Skin epidermis (tissue), 12 donors: ENCODE results near the gene DDX10.
"Not testable (repeated sequence)": the region's sequence is repeated elsewhere in the genome, so short reads cannot be mapped to it uniquely, and the experiment has no call there.

ENCODE experiments used
- H3K27ac ChIP-seq, 21 experiments: fragments of 200-600 bp; sonication (generic) in 11 of 21; one replicate each; pipeline ENCODE4 v1.5.0; 2020; ENCODE audit warnings: mild to moderate bottlenecking in 3 of 21, inconsistent platforms in 2 of 21, moderate library complexity in 2 of 21
- H3K4me3 ChIP-seq, 7 experiments: fragments of 200-600 bp; sonication (generic) in 2 of 7; one replicate each; pipeline ENCODE4 v1.5.0; 2020; ENCODE audit warnings: inconsistent platforms in 2 of 7, mild to moderate bottlenecking in 2 of 7, moderate library complexity in 1 of 7

DDX10 gene

GRCh38 chr11:108802492-108802891 lies 137.6 kb downstream of the DDX10 start:
- H3K27ac ChIP-seq, result no peak overlapping the region
- no peak overlapping the region for H3K4me3 ChIP-seq

GRCh38 chr11:108803776-108804175 lies 138.9 kb downstream of the DDX10 start:
- no peak overlapping the region for H3K4me3 ChIP-seq
- no peak overlapping the region for H3K27ac ChIP-seq

DNA sequence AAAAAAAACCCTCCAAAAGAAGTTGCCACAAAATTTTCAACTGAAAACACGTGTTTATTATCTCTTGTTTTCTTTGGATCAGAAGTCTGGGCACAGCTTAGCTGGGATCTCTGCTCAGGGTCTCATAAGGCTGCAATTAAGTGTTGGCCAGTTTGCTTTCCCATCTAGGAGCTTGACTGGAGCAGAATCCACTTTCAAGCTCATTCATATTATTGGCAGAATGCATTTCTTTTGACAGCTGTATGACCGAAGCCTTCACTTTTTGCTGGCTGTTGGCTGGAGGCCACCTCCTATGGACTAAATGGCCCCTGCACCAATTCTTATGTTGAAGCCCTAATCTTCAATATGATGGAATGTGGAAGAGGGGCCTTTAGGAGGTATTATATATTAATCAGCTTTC lies 139.6 kb downstream of the DDX10 start:
- no peak overlapping the region for H3K4me3 ChIP-seq
- no peak overlapping the region for H3K27ac ChIP-seq

GRCh38 chr11:108805030-108805429 lies 140.2 kb downstream of the DDX10 start:
- Histone ChIP-seq H3K27ac (no peak overlapping the region), H3K4me3 (no peak overlapping the region)

DNA sequence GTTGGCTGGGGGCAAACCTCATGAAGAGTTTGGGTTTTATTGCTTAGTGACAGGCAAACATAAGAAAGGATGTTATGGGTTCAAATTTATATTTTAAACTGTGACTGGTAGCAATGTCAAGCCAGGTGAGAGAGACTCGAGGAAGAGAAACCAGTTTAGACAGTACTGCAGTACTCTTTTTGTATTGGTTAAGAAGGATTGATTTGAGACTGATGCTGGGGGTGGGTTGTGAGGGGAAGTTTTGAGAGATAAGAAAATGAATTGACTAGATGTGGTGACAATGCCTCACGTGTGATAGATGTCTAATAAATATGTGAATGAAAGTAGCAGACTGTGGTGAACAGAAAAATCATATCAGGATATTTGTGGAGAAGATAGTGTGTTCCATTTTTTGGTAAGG lies 142.4 kb downstream of the DDX10 start:
- H3K27ac ChIP-seq, result no peak overlapping the region
- no peak overlapping the region for H3K4me3 ChIP-seq

- no peak overlapping the region for H3K4me3 ChIP-seq
- H3K27ac ChIP-seq, result no peak overlapping the region
Measured at GRCh38 chr11:108813086-108813485, 148.2 kb downstream of the DDX10 start.

DNA sequence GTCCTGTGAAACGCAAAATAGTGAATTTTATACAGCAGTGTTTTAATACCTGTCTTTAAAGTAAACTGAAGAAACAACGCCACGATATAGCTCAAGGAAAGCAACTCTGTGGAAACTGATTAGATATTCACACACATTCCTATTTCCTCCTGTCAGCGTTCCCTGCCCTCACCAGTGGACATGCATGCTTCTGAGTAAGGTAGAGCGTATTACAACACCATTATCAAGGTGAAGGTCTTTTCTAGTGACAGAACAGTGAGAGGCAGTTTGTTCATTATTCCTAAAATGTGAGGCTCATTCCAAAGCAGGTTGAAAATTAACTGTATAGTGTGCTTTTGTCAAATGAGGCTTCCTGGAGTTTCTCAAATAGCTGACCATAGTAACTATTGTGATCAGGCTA lies 153.1 kb downstream of the DDX10 start:
- Histone ChIP-seq H3K27ac (no peak overlapping the region), H3K4me3 (no peak overlapping the region)

DNA sequence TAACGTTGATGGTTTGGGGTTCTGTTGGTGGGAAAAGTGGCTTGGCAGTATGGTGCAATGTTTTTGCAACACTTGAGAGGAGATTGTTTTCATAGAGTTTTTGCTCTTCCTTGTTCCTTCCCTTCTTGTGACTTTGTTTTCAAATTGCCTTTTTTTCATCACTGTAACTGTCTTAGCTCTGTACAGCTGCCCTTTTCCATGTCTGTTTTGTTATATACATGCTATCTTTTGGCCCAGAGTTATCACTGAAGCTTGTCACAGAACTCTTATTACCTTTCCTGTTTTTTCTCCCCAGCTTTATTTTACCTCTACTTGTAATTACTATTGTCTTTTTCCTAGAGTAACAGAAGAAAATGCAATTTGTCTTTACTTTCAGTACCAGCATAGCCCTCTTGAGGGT lies 154.1 kb downstream of the DDX10 start:
- H3K4me3 ChIP-seq, result no peak overlapping the region
- H3K27ac ChIP-seq, result no peak overlapping the region

DNA sequence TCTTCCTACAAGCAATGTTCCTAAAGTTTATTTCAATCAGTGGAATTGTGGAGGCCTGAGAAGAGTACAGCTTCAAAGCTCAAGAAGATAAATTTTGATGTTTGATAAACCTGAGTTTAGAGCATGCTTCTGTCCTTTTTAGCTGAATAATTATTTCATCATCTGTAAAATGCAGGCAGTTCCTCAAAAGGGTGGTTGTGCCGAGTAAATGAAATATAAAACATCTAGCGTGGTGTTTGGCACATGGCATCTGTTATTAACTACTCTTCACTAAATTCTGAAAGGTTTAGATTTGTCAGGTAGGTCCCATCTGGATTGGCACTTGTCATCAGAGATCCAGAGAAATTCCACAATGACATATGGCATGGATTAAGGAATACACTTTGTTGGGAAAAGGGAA lies 155.1 kb downstream of the DDX10 start:
- H3K27ac ChIP-seq, result no peak overlapping the region

DNA sequence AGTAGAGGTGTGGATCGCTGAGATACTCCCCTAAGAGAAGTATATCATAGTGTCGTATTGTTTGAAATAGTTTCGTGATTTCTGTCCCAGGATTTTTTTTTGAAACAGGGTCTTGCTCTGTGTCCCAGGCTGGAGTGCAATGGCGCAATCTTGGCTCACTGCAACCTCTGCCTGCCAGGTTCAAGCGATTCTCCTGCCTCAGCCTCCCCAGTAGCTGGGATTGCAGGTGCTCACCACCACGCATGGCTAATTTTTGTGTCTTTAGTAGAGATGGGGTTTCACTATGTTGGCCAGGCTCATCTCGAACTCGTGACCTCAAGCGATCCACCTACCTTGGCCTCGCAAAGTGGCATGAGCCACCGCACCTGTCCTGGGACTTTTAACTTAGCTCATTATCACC lies 159.1 kb downstream of the DDX10 start:
- H3K4me3 ChIP-seq, H3K27ac ChIP-seq: not testable (repeated sequence)

More for the DNA sequence above, 155.1 kb downstream of the DDX10 start:
- no peak overlapping the region for H3K4me3 ChIP-seq

- no peak overlapping the region for H3K4me3 ChIP-seq
Measured at GRCh38 chr11:108824545-108824944, 159.7 kb downstream of the DDX10 start.

GRCh38 chr11:108825381-108825780 lies 160.5 kb downstream of the DDX10 start:
- Histone ChIP-seq H3K27ac (no peak overlapping the region), H3K4me3 (no peak overlapping the region)

More at GRCh38 chr11:108824545-108824944, 159.7 kb downstream of the DDX10 start:
- H3K27ac ChIP-seq, result no peak overlapping the region

DNA sequence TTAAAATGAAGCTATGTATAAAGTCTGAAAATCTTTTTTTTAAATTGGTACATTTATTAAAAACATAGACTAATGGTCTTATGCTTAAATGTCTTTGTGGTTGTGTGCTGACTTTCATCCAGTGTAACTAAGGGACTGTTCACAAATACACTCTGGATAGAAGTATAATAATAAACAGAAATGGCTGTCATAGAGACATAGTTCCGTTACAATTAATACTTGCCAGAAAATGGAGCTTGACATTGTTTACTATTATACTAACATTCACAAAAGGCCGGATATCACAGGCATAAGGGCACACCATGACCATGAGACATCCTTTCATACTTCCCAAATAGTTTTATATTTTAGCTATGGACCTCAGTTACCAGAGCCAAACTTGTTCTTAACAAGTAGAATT lies 161.3 kb downstream of the DDX10 start:
- H3K4me3 ChIP-seq, result no peak overlapping the region
- no peak overlapping the region for H3K27ac ChIP-seq

GRCh38 chr11:108835624-108836023 lies 170.8 kb downstream of the DDX10 start:
- no peak overlapping the region for H3K27ac ChIP-seq

GRCh38 chr11:108836541-108836940 lies 171.7 kb downstream of the DDX10 start:
- H3K4me3 ChIP-seq, result no peak overlapping the region

More at GRCh38 chr11:108835624-108836023, 170.8 kb downstream of the DDX10 start:
- no peak overlapping the region for H3K4me3 ChIP-seq

DNA sequence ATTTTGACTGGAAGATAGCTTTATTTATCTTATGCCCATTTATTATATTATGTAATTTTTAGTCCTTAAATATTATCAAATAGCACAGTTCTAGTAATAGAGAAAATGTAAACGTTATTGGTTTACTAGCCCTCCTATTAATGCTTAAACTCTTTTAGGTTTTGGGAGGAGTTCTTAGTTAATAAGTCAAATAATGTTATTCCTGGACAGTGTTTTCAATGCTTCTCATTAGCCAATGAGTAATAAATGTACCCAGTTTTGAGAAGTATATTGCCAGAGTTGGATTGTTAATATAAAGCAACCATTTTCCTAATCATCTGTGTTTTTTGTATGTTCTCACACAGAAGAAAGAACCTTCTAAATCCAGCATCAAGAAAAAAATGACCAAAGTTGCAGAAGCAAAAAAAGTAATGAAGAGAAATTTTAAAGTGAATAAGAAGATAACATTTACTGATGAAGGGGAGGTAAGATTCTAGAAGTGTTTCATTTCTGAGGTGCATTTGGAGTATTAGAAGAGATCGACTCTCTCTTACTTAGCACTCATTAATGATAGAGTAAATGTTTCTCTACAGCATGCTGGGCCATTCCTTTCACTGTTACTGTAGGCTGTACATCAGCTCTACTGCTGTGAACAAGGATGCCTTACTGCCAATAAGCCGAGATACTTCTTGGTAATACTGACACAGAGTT lies 173.4 kb downstream of the DDX10 start:
- H3K4me3 ChIP-seq, result no peak overlapping the region
- no peak overlapping the region for H3K27ac ChIP-seq

More at GRCh38 chr11:108836541-108836940, 171.7 kb downstream of the DDX10 start:
- no peak overlapping the region for H3K27ac ChIP-seq

- Histone ChIP-seq H3K4me3 (no peak overlapping the region), H3K27ac (no peak overlapping the region)
Measured at GRCh38 chr11:108838792-108839105, 173.9 kb downstream of the DDX10 start.

- Histone ChIP-seq H3K27ac (no peak overlapping the region), H3K4me3 (no peak overlapping the region)
Measured at GRCh38 chr11:108846009-108846408, 181.1 kb downstream of the DDX10 start.

- Histone ChIP-seq H3K4me3 (no peak overlapping the region), H3K27ac (no peak overlapping the region)
Measured at GRCh38 chr11:108847298-108847990, 182.6 kb downstream of the DDX10 start.

- Histone ChIP-seq H3K4me3 (no peak overlapping the region), H3K27ac (no peak overlapping the region)
Measured at GRCh38 chr11:108851781-108852180, 186.9 kb downstream of the DDX10 start.

- no peak overlapping the region for H3K4me3 ChIP-seq
Measured at GRCh38 chr11:108852701-108853100, 187.8 kb downstream of the DDX10 start.

DNA sequence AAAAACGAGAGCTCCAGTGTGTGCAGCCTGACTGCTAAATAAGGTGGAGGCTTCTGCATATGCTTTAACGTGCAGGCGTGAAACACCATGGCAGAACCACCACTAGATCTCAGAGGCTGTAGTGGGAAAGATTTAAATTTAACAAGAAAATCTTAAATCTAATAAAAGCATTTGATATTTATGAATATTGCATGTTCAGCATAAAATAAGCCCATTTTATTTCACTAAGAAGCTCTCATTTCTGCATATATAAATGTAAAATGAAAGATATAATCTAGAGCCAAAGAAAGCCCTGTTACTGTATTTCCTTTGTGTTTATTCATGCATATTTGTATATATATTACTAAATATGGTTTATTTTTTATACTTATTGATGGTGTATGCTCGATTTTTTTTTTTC lies 188.3 kb downstream of the DDX10 start:
- no peak overlapping the region for H3K4me3 ChIP-seq
- H3K27ac ChIP-seq, result peak overlapping the region in 1 of 21 experiments; percentile 76

More at GRCh38 chr11:108852701-108853100, 187.8 kb downstream of the DDX10 start:
- H3K27ac ChIP-seq, result no peak overlapping the region
